Measurements from ENCODE around the gene TNIP2. TPM values are rescaled to one million over a fixed set of nuclear protein-coding genes. Genes with fewer than 3 reads are reported as not detected.

TNIP2 gene
- total and polyA plus RNA-seq, 2 donors (not counting 1 experiment from before 2014, with no cell fraction given): 47.6 to 71.9 TPM

DNA sequence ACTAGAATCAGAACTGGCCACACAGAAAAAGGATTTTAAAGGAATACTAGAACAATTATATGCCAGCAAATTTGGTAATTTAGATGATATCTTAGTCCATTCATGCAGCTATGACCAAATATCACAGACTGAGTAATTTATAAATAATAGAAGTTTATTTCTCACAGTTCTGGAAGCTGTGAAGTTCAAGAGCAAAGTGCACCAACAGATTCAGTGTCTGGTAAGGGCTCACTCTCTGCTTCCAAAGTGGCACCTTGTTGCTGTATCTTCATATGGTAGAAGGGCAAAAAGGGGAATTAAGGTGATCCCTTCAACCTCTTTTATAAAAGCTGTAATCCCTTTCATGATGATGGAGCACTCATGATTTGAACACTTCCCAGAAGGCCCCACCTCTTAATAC, 20.3 kb downstream of the TNIP2 start:
- ATAC-seq (ENCODE audit: low read depth) (no peak), DNase-seq (no peak)
- Mint-ChIP-seq H3K4me1 (peaks cover 8% of the 10 kb centered on the region), H3K9me3 (ENCODE audit: insufficient read depth) (peaks cover 2% of the 10 kb centered on the region), H3K27me3 (no peaks in the 10 kb centered on the region), H3K4me3 (no peak overlapping the region), H3K27ac (no peak overlapping the region)
- Histone ChIP-seq H3K4me2 (replicated peaks; ENCODE audit: low read depth, low read length, poor library complexity, severe bottlenecking) (no peak overlapping the region), H3K27me3 (replicated peaks in 1 of 4; ENCODE audit: control extremely low read depth in 1 of 4, control insufficient read depth in 3 of 4, insufficient read depth in 4 of 4, low read length in 3 of 4) (no peaks in the 10 kb centered on the region), H3K79me2 (ENCODE audit: control insufficient read depth, insufficient read depth, low read length) (no peaks in the 10 kb centered on the region), H3K9ac (ENCODE audit: low read length) (no peak overlapping the region), H3K36me3 (replicated peaks in 1 of 2; ENCODE audit: control extremely low read depth in 1 of 2, control insufficient read depth in 1 of 2, extremely low read depth in 1 of 2, insufficient read depth in 2 of 2, low read length in 1 of 2) (peaks cover 1 to 28% of the 10 kb centered on the region in 2 experiments), H3K4me3 (ENCODE audit: control extremely low read depth in 1 of 5, extremely low read depth in 1 of 5, insufficient read depth in 1 of 5, low read depth in 2 of 5, low read length in 4 of 5) (no peak overlapping the region), H3K9me3 (ENCODE audit: control extremely low read depth in 1 of 3, control insufficient read depth in 2 of 3, insufficient read depth in 1 of 3, low read length in 2 of 3) (peaks cover 2 to 13% (median 4%) of the 10 kb centered on the region in 3 donors), H3K4me1 (ENCODE audit: control insufficient read depth in 2 of 2, insufficient read depth in 2 of 2, low read length in 2 of 2) (peaks cover 5 to 6% of the 10 kb centered on the region in 2 donors), H3K27ac (ENCODE audit: low read length in 2 of 2) (no peak overlapping the region), H2AFZ (ENCODE audit: insufficient read depth, low read depth, low read length, poor library complexity, severe bottlenecking) (no peak overlapping the region), H4K20me1 (ENCODE audit: control insufficient read depth, insufficient read depth, low read length, poor library complexity, severe bottlenecking) (no peaks in the 10 kb centered on the region)
- TF ChIP-seq CTCF (IDR thresholded peaks at IDR 0.05) (no peak), EZH2 (IDR thresholded peaks at IDR 0.05; ENCODE audit: borderline replicate concordance, insufficient read depth, low read depth, low read length, poor library complexity, severe bottlenecking) (no peak)
- ChIA-PET CTCF (no interaction called here), POLR2A (no interaction called here)
- intact Hi-C loops (cut with micrococcal nuclease): no loop called here

- H3K4me3 Mint-ChIP-seq: no peak overlapping the region
- intact Hi-C loops (cut with micrococcal nuclease): no loop called here
- no peak overlapping the region for H3K9ac ChIP-seq (ENCODE audit: low read length)
- ChIA-PET CTCF (no interaction called here), POLR2A (no interaction called here)
- TF ChIP-seq CTCF (IDR thresholded peaks at IDR 0.05): no peak
- TF ChIP-seq EZH2 (IDR thresholded peaks at IDR 0.05; ENCODE audit: borderline replicate concordance, insufficient read depth, low read depth, low read length, poor library complexity, severe bottlenecking): no peak
- no CpG with 5 or more reads among the region's 1 CpG for WGBS (ENCODE audit: insufficient coverage)
- H3K4me1 Mint-ChIP-seq: peaks cover 8% of the 10 kb centered on the region
- no peaks in the 10 kb centered on the region for H4K20me1 ChIP-seq (ENCODE audit: control insufficient read depth, insufficient read depth, low read length, poor library complexity, severe bottlenecking)
- H3K79me2 ChIP-seq (ENCODE audit: control insufficient read depth, insufficient read depth, low read length): no peaks in the 10 kb centered on the region
- H3K27me3 Mint-ChIP-seq: no peaks in the 10 kb centered on the region
- ATAC-seq (ENCODE audit: low read depth) (no peak), DNase-seq (no peak)
- no peak overlapping the region for H3K4me3 ChIP-seq (ENCODE audit: control extremely low read depth in 1 of 5, extremely low read depth in 1 of 5, insufficient read depth in 1 of 5, low read depth in 2 of 5, low read length in 4 of 5)
- no peak overlapping the region for H3K27ac ChIP-seq (ENCODE audit: low read length in 2 of 2)
- H3K9me3 Mint-ChIP-seq (ENCODE audit: insufficient read depth): peaks cover 2% of the 10 kb centered on the region
- no peaks in the 10 kb centered on the region for H3K27me3 ChIP-seq (replicated peaks in 1 of 4; ENCODE audit: control extremely low read depth in 1 of 4, control insufficient read depth in 3 of 4, insufficient read depth in 4 of 4, low read length in 3 of 4)
- H3K27ac Mint-ChIP-seq: no peak overlapping the region
- H3K4me2 ChIP-seq (replicated peaks; ENCODE audit: low read depth, low read length, poor library complexity, severe bottlenecking): no peak overlapping the region
- H2AFZ ChIP-seq (ENCODE audit: insufficient read depth, low read depth, low read length, poor library complexity, severe bottlenecking): no peak overlapping the region
- peaks cover 5 to 6% of the 10 kb centered on the region in 2 donors for H3K4me1 ChIP-seq (ENCODE audit: control insufficient read depth in 2 of 2, insufficient read depth in 2 of 2, low read length in 2 of 2)
- H3K9me3 ChIP-seq (ENCODE audit: control extremely low read depth in 1 of 3, control insufficient read depth in 2 of 3, insufficient read depth in 1 of 3, low read length in 2 of 3): peaks cover 2 to 13% (median 4%) of the 10 kb centered on the region in 3 donors
- H3K36me3 ChIP-seq (replicated peaks in 1 of 2; ENCODE audit: control extremely low read depth in 1 of 2, control insufficient read depth in 1 of 2, extremely low read depth in 1 of 2, insufficient read depth in 2 of 2, low read length in 1 of 2): peaks cover 1 to 28% of the 10 kb centered on the region in 2 experiments
These were observed 21.5 kb downstream of the TNIP2 start for GRCh38 chr4:2734612-2735011.
